HG03342 (cell line): Measurements from ENCODE around the gene NUDT14.

Experiments
- ATAC-seq: cut with Tn5 transposase; IDR thresholded peaks from one replicate; pipeline ENCODE4 v1.9.1; 2021; ENCODE audit warnings: mild to moderate bottlenecking, moderate library complexity; ENCODE audit not compliant: unreplicated experiment

Gene NUDT14

DNA sequence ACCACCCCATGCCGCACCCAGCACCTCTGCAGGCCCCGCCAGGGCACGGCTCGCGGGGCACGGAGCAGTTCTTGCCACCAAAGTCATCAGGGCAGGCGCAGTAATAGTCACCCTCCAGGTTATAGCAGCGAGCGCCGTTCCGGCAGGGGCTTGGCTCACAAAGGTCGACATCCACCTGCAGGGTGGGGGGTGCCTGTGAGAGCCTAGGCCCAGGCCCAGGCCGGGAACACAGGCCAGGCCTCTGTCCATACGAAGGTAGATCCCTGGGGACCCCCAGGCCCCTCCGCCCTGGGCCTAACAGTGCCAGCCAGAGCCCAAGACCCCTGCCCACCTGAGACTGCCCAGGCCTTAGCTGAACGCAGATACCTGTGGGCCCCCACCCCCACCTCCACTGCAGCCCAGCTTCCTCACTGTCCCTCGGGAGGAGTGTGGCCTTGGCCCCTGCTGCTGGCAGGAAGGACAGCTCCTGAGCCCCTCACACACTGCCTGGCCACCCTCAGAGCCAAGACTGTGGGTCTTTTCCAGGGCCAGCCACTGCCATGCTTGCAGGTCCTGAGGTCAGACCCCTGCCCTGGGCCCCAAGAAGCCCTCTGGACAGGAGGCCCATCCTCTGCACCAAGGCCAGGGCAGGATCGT, 31.8 kb downstream of the NUDT14 start:
- ATAC-seq: no peak

DNA sequence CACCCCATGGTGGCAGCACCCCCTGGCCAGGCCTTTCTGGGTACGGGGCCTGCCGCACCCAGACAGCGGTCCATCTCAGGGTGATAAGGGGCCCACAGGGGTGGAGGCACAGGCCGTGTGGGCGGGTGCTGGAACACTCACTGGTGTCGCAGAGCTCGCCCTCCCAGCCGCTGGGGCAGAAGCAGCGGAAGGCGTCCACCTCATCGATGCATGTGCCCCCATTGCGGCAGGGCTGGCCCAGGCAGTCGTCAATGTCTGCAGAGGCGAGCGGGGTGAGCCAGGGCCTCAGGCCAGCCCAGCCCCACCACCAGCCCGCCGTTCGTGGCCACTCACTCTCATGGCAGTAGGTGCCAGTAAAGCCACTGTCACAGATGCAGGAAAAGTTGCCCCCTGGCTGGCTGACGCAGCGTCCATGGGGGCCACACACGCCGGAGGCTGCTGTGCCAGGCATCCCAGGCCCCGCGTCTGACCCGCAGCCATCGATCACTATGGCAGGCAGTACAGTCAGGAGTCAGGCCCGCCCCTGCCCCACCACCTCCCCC, 32.4 kb downstream of the NUDT14 start:
- no peak for ATAC-seq

- no peak for ATAC-seq
Observed at GRCh38 chr14:105147671-105148603, 33.2 kb downstream of the NUDT14 start.

- no peak for ATAC-seq
Observed at GRCh38 chr14:105146976-105147635, 34.0 kb downstream of the NUDT14 start.

DNA sequence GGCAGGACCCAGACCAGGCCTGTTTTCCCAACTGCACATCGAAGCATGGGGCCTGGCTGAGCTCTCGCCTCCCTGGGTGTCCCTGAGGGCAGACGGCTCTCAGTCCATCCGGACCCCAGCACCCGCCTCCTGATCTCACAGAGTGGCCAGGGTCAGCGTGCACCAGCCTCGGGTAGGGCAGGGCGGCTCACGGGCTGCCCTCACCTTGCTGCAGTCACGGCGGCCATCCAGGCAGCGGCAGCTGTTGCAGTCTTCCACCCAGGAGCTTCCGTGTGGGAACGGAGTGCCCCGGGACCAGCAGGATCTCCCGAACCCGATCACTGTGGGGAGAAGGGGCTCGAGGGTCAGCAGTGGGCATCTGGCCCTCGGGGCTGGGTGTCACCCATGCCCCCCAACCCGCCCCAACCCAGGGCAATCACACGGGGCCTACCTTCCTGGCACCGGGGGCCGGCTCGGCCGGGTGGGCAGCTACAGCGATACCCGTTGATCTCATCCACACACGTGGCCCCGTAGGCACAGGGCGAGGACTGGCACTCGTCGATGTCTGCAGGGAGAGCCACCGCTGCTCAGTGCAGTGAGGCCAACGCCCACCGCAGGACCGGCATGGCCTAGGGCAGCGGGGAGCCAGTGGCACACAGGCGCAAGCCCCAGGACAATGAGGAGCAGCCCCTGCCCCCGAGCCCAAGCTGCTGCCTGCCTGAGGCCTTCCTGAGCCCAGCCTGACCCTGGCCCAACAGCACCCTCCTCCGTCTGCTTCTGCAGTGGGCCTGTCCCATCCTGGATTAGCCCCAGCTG, 34.7 kb downstream of the NUDT14 start:
- ATAC-seq: no peak

- no peak for ATAC-seq
Observed at GRCh38 chr14:105145381-105146180, 35.5 kb downstream of the NUDT14 start.

DNA sequence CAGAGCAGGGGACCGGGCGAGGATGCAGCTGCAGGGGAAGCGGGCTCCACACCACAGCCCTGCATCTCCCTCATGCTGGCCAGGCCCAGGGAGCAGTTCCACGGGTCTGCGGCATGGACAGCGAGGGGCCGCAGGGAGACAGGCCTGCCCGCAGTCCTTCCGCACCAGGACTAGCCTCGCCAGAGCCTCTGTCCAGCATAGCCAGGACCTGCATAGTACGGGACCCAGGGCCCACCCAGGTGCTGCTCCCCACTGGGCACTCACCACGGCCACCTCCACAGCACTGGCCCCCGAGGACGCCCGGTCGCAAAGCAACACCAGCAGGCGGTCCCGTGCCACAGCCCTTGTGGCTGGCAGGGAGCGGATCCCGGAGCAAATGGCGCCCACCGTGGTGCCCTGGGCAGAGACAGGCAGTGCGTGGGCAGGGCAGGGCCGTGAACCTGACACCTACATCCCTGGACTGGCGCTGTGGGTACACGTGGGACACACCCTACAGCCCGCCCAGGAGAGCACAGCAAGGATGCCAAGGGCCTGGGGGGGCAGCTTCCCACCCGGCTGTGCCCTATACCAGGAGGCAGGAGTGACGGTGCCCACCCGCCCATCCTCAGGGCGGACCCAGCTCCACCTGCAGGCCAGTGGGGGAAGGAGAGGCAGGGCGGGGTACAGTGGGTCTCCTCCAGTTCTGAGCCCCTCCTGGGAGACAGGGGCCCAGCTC, 36.3 kb downstream of the NUDT14 start:
- no peak for ATAC-seq

DNA sequence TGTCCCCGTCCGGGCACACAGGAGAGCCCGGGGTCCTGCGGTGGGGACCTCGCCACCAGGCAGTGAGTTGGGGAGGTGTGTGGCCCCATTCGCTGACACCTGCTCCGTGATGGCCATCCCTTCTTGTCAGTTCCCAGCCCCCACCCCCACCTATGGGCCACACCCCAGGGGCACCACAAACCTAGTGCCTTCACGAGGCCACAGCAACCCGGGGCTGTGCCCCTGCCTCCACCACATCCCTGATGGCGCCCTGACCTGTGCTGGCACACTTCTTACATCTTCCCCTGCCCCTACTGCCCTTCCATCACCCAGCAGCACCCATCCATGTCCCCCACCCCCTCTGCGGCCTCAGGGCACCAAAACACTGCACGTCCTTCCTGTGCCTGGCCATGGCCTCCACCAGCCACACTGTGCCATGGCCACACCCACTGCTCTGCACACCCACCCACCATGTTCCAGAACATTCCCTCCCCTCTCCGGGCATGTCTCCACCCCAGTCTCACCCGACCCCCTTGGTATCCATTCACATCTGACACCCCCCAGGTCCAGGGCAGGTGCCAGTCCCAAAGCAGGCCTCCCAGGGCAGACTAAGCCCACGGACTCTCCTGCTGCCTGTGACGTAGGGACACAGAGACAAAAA, 37.0 kb downstream of the NUDT14 start:
- ATAC-seq: no peak

GRCh38 chr14:105143451-105144025, 37.6 kb downstream of the NUDT14 start:
- no peak for ATAC-seq

- ATAC-seq: no peak
Observed at GRCh38 chr14:105142651-105143450, 38.3 kb downstream of the NUDT14 start.

DNA sequence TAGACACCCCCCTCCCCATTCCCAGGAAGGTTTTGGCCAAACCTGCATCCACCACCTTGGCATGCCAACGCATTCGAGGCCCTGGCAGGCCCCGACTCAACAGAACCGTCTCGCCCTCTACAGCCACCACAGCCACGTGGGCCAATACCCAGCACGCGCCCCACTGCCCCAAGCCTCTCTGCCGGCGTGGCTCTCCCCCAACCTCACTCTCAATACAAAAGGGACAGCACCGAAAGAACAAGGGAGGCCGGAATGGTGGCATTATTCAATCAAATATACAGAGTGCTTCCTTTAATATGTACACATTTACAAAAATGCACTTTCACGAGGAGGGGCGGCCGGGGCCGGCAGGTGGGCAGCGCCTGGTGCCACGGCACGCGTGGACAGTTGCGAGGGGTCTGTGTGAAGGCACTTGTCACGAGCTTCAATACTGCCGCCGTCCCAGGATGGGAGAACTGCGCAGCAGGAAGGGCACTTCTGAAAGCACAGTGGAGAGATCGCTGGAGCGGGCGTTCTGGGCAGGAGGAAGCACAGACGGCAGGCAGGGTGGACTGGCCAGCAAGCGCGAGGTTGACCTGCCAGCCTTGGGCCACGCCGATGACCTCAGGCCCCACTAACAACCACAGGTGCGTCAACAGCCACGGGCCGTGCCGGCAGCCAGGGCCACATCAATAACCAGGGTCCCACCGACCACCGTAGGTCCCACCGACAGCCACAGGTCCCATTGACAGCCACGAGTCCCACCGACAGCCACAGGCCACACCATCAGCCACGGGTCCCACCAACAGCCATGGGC, 39.4 kb downstream of the NUDT14 start:
- no peak for ATAC-seq

DNA sequence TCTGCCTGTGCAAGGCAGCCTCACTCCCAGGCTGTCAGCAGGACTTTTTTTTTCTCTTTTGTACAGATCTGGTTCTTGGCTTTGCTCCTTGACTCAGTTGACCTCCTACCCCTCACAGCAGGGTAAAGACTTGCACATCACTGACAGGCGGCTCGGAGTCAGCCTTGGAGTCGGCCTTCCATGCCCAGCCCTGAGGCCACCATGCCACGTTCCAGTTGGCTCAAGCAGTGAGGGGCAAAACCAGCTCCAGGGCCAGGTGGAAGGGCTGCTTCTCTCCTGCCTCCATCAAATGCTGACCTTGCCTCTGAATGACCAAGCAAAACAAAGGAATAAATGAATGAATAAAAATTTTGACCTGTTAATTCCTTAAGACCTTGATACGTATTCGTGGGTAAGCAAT, 40.1 kb downstream of the NUDT14 start:
- no peak for ATAC-seq

GRCh38 chr14:105140581-105140980, 40.5 kb downstream of the NUDT14 start:
- ATAC-seq: no peak

- ATAC-seq: no peak
Observed at GRCh38 chr14:105139831-105140239, 41.3 kb downstream of the NUDT14 start.

GRCh38 chr14:105139212-105139825, 41.8 kb downstream of the NUDT14 start:
- ATAC-seq: no peak

GRCh38 chr14:105138551-105139111, 42.5 kb downstream of the NUDT14 start:
- no peak for ATAC-seq
